Measurements from ENCODE around the gene SLC17A3.

The SLC17A3 gene

DNA sequence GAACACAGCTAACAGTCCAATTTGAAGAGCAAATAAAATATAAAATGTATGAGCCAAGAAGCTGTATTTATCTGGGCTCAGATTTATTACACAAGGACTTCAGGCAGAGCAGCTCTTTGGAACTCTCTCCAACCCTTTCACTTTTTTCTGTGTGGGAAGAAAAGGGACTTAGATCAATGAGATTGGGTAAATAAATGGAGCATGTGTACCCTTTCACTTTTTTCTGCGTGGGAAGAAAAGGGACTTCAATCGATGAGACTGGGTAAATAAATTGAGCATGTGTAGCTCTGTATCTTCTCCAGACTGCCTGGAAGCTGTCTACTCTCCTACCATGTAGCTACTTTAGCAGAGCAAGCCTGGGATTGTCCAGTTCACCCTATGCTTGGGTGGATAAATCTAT, 10.7 kb downstream of the SLC17A3 start:
- TF ChIP-seq TAF1 (IDR thresholded peaks at IDR 0.05; ENCODE audit: borderline replicate concordance, insufficient read depth, low read length): no peak

DNA sequence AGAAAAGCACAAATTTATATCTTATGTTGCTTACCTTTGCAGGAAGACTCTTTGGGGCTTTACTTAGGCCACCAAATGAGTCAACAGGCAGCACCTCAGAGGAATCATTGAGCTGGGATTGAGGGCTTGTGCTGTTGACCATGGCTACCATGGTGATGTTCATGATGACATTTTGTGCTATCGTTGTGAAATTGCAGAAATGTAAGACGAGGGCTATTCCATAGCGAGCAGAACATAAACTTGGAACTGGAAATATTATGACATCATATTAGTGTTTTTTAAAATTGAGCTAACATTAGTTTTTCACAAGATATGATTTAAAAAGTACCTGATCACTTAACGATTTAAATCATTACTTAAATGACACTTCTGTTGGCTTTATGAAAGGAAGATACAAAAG, 11.8 kb downstream of the SLC17A3 start:
- TF ChIP-seq, protein P1, sequence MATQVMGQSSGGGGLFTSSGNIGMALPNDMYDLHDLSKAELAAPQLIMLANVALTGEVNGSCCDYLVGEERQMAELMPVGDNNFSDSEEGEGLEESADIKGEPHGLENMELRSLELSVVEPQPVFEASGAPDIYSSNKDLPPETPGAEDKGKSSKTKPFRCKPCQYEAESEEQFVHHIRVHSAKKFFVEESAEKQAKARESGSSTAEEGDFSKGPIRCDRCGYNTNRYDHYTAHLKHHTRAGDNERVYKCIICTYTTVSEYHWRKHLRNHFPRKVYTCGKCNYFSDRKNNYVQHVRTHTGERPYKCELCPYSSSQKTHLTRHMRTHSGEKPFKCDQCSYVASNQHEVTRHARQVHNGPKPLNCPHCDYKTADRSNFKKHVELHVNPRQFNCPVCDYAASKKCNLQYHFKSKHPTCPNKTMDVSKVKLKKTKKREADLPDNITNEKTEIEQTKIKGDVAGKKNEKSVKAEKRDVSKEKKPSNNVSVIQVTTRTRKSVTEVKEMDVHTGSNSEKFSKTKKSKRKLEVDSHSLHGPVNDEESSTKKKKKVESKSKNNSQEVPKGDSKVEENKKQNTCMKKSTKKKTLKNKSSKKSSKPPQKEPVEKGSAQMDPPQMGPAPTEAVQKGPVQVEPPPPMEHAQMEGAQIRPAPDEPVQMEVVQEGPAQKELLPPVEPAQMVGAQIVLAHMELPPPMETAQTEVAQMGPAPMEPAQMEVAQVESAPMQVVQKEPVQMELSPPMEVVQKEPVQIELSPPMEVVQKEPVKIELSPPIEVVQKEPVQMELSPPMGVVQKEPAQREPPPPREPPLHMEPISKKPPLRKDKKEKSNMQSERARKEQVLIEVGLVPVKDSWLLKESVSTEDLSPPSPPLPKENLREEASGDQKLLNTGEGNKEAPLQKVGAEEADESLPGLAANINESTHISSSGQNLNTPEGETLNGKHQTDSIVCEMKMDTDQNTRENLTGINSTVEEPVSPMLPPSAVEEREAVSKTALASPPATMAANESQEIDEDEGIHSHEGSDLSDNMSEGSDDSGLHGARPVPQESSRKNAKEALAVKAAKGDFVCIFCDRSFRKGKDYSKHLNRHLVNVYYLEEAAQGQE (IDR thresholded peaks at IDR 0.05; ENCODE audit: insufficient read depth in 1 of 2, low read depth in 2 of 2, low read length in 2 of 2): no peak
- TF ChIP-seq SIN3A (IDR thresholded peaks at IDR 0.05; ENCODE audit: borderline replicate concordance, insufficient read depth, low read length) (no peak), POLR2AphosphoS5 (IDR thresholded peaks at IDR 0.05; ENCODE audit: low read depth, low read length) (no peak), FOXP2 (optimal IDR thresholded peaks at IDR 0.05; ENCODE audit: borderline replicate concordance, extremely low read depth, extremely low read length, insufficient read depth) (no peak), TAF1 (IDR thresholded peaks at IDR 0.05; ENCODE audit: borderline replicate concordance, insufficient read depth, low read length) (no peak)

GRCh38 chr6:25852756-25853155, 21.3 kb downstream of the SLC17A3 start:
- TF ChIP-seq TAF1 (IDR thresholded peaks at IDR 0.05; ENCODE audit: borderline replicate concordance, insufficient read depth, low read length): no peak

- TF ChIP-seq FOXP2 (optimal IDR thresholded peaks at IDR 0.05; ENCODE audit: borderline replicate concordance, extremely low read depth, extremely low read length, insufficient read depth) (no peak), SIN3A (IDR thresholded peaks at IDR 0.05; ENCODE audit: borderline replicate concordance, insufficient read depth, low read length) (no peak), POLR2AphosphoS5 (IDR thresholded peaks at IDR 0.05; ENCODE audit: low read depth, low read length) (no peak)
- TF ChIP-seq, protein P1 (IDR thresholded peaks at IDR 0.05; ENCODE audit: insufficient read depth in 1 of 2, low read depth in 2 of 2, low read length in 2 of 2): no peak
Measured at GRCh38 chr6:25851961-25852360, 22.1 kb downstream of the SLC17A3 start.

GRCh38 chr6:25844518-25844917, 29.5 kb downstream of the SLC17A3 start:
- TF ChIP-seq FOXP2 (optimal IDR thresholded peaks at IDR 0.05; ENCODE audit: borderline replicate concordance, extremely low read depth, extremely low read length, insufficient read depth): no peak
- no peak for TF ChIP-seq SIN3A (IDR thresholded peaks at IDR 0.05; ENCODE audit: borderline replicate concordance, insufficient read depth, low read length)
- TF ChIP-seq, protein P1 (IDR thresholded peaks at IDR 0.05; ENCODE audit: insufficient read depth in 1 of 2, low read depth in 2 of 2, low read length in 2 of 2): no peak
- no peak for TF ChIP-seq POLR2AphosphoS5 (IDR thresholded peaks at IDR 0.05; ENCODE audit: low read depth, low read length)
- TF ChIP-seq TAF1 (IDR thresholded peaks at IDR 0.05; ENCODE audit: borderline replicate concordance, insufficient read depth, low read length): no peak

DNA sequence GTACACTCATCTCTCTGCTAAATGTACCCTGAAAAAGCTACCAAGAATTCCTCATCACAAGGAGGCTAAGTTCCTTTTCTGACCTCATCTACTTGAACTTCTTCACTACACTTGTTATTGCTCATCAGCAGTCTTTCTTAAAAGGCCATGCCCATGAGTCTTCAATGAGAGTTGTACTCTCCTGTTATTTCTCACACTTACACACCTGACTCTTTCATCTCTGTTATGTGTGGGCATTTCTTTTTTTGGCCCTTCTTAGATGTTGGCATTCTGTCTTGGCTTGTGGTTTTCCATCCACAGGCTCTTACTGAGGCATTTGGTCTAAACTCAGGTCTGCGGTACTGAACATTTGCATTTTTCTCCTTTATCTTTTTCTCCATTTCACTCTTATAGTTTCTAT, 31.5 kb downstream of the SLC17A3 start:
- TF ChIP-seq TAF1 (IDR thresholded peaks at IDR 0.05; ENCODE audit: borderline replicate concordance, insufficient read depth, low read length) (no peak), FOXP2 (optimal IDR thresholded peaks at IDR 0.05; ENCODE audit: borderline replicate concordance, extremely low read depth, extremely low read length, insufficient read depth) (no peak), SIN3A (IDR thresholded peaks at IDR 0.05; ENCODE audit: borderline replicate concordance, insufficient read depth, low read length) (no peak), POLR2AphosphoS5 (IDR thresholded peaks at IDR 0.05; ENCODE audit: low read depth, low read length) (no peak)
- TF ChIP-seq, protein P1 (IDR thresholded peaks at IDR 0.05; ENCODE audit: insufficient read depth in 1 of 2, low read depth in 2 of 2, low read length in 2 of 2): no peak

All from PFSK-1 (cell line).